GM23338 (cell line): ENCODE measurements around the gene EGLN3. TPM values are rescaled to one million over a fixed set of nuclear protein-coding genes. Genes with fewer than 3 reads are reported as not detected.

Experiments
- ATAC-seq: fragments of 200-7000 bp; cut with Tn5 transposase; 3 replicates; pipeline ENCODE4 v1.9.1; 2020
- DNase-seq: peaks from one replicate; pipeline ENCODE4 v3.0.0-alpha.2; 2015; ENCODE audit warnings: low spot score
- H2AFZ ChIP-seq: fragments of 200-600 bp; sonication (generic); 2 replicates; pipeline ENCODE4 v1.8.0; 2016; ENCODE audit warnings: antibody characterized with exemption, mild to moderate bottlenecking, moderate library complexity
- H3F3A ChIP-seq: fragments of 200-600 bp; sonication (generic); replicated peaks from 2 replicates; pipeline ENCODE4 v1.8.0; 2017; ENCODE audit warnings: antibody characterized with exemption, mixed run types, low read depth
- H3K27ac ChIP-seq: fragments of 200-600 bp; sonication (generic); 2 replicates; pipeline ENCODE4 v1.6.1; 2016; ENCODE audit warnings: low read depth
- H3K27me3 ChIP-seq: fragments of 200-600 bp; sonication (generic); 2 replicates; pipeline ENCODE4 v1.8.0; 2016; ENCODE audit warnings: mild to moderate bottlenecking, mixed run types, moderate library complexity; ENCODE audit not compliant: insufficient read depth
- H3K36me3 ChIP-seq: fragments of 200-600 bp; sonication (generic); 2 replicates; pipeline ENCODE4 v1.8.0; 2016; ENCODE audit warnings: mild to moderate bottlenecking; ENCODE audit not compliant: insufficient read depth
- H3K4me1 ChIP-seq: fragments of 200-600 bp; sonication (generic); 2 replicates; pipeline ENCODE4 v1.8.0; 2016; ENCODE audit warnings: mild to moderate bottlenecking, moderate library complexity; ENCODE audit not compliant: insufficient read depth
- H3K4me2 ChIP-seq: fragments of 200-600 bp; sonication (generic); 2 replicates; pipeline ENCODE4 v1.7.1; 2017; ENCODE audit warnings: mixed run types
- H3K4me3 ChIP-seq: fragments of 200-600 bp; sonication (generic); 2 replicates; pipeline ENCODE4 v1.6.1; 2016; ENCODE audit warnings: mixed run types
- H3K79me2 ChIP-seq: fragments of 200-600 bp; sonication (generic); replicated peaks from 2 replicates; pipeline ENCODE4 v1.8.0; 2017; ENCODE audit warnings: mild to moderate bottlenecking; ENCODE audit not compliant: insufficient read depth
- H3K9me2 ChIP-seq: fragments of 200-600 bp; sonication (generic); 2 replicates; pipeline ENCODE4 v1.8.0; 2017; ENCODE audit not compliant: insufficient read depth
- H4K20me1 ChIP-seq: fragments of 200-600 bp; sonication (generic); replicated peaks from 2 replicates; pipeline ENCODE4 v1.8.0; 2017; ENCODE audit warnings: mild to moderate bottlenecking; ENCODE audit not compliant: insufficient read depth
- H3K27ac Mint-ChIP-seq: 2 replicates; pipeline ENCODE4 v1.8.0; 2020; ENCODE audit warnings: inconsistent platforms, mild to moderate bottlenecking, moderate library complexity, mixed read lengths
- H3K27me3 Mint-ChIP-seq: 3 replicates; pipeline ENCODE4 v1.8.0; 2022; ENCODE audit warnings: low read depth, mild to moderate bottlenecking, moderate library complexity, mixed read lengths, inconsistent platforms; ENCODE audit not compliant: insufficient read depth, poor library complexity
- H3K36me3 Mint-ChIP-seq: 3 replicates; pipeline ENCODE4 v1.8.0; 2021; ENCODE audit warnings: low read depth, mild to moderate bottlenecking, inconsistent platforms, moderate library complexity, mixed read lengths
- H3K4me1 Mint-ChIP-seq: 3 replicates; pipeline ENCODE4 v1.8.0; 2020; ENCODE audit warnings: mild to moderate bottlenecking, inconsistent platforms, mixed read lengths
- H3K4me3 Mint-ChIP-seq: 3 replicates; pipeline ENCODE4 v1.8.0; 2021; ENCODE audit warnings: moderate library complexity, mild to moderate bottlenecking, inconsistent platforms, mixed read lengths
- H3K9me3 Mint-ChIP-seq: 3 replicates; pipeline ENCODE4 v1.8.0; 2020; ENCODE audit warnings: moderate library complexity, mild to moderate bottlenecking, inconsistent platforms, mixed read lengths
- CREB1 ChIP-seq: fragments of 250-450 bp; sonication (Bioruptor Pico); IDR thresholded peaks from 2 replicates; pipeline ENCODE4 v1.5.0; 2020; ENCODE audit warnings: low read depth, mild to moderate bottlenecking, moderate library complexity
- EZH2 ChIP-seq: fragments of 200-600 bp; sonication (generic); IDR thresholded peaks from one replicate; pipeline ENCODE4 v1.8.0; 2017; ENCODE audit warnings: antibody characterized with exemption, mild to moderate bottlenecking, low read depth; ENCODE audit not compliant: unreplicated experiment
- JUNB ChIP-seq: IDR thresholded peaks from one replicate; pipeline ENCODE4 v1.6.1; 2016; ENCODE audit warnings: antibody characterized with exemption; ENCODE audit not compliant: unreplicated experiment
- NANOG ChIP-seq: IDR thresholded peaks from 2 replicates; pipeline ENCODE4 v1.6.1; 2016; ENCODE audit warnings: antibody characterized with exemption, borderline replicate concordance
- ZNF114 ChIP-seq: fragments of 250-450 bp; sonication (Bioruptor Pico); IDR thresholded peaks from 2 replicates; pipeline ENCODE4 v1.5.0; 2020; ENCODE audit warnings: mild to moderate bottlenecking, moderate library complexity
- ZNF331 ChIP-seq: fragments of 250-450 bp; sonication (Bioruptor Pico); IDR thresholded peaks from 2 replicates; pipeline ENCODE4 v1.5.0; 2020; ENCODE audit warnings: low read depth, mild to moderate bottlenecking, moderate library complexity
- polyA plus RNA-seq: library from polyadenylated mRNA; unstranded; fragments of >200 nt; fragmentation: Nextera tagmentation; extraction: Ambion mirVana; gene quantifications from 2 replicates; pipeline ENCODE4 v1.2.1, GENCODE V29; 2016
- total RNA-seq: library from RNA; depleted of rRNA; stranded (reverse); fragments of >200 nt; shearing (Covaris generic); gene quantifications from 2 replicates; pipeline ENCODE4 v1.2.3, GENCODE V29; 2014
- TF ChIP-seq, protein P1 (sequence below): fragments of 250-450 bp; sonication (Bioruptor Pico); IDR thresholded peaks from 2 replicates; pipeline ENCODE4 v1.5.0; 2020; ENCODE audit warnings: mild to moderate bottlenecking, moderate library complexity
- TF ChIP-seq, protein P2 (sequence below): IDR thresholded peaks from one replicate; pipeline ENCODE4 v1.6.1; 2018; ENCODE audit warnings: antibody characterized with exemption; ENCODE audit not compliant: unreplicated experiment

EGLN3 gene
- total and polyA plus RNA-seq, 2 experiments from 2014 or later = 26.8 to 42.9 TPM

DNA sequence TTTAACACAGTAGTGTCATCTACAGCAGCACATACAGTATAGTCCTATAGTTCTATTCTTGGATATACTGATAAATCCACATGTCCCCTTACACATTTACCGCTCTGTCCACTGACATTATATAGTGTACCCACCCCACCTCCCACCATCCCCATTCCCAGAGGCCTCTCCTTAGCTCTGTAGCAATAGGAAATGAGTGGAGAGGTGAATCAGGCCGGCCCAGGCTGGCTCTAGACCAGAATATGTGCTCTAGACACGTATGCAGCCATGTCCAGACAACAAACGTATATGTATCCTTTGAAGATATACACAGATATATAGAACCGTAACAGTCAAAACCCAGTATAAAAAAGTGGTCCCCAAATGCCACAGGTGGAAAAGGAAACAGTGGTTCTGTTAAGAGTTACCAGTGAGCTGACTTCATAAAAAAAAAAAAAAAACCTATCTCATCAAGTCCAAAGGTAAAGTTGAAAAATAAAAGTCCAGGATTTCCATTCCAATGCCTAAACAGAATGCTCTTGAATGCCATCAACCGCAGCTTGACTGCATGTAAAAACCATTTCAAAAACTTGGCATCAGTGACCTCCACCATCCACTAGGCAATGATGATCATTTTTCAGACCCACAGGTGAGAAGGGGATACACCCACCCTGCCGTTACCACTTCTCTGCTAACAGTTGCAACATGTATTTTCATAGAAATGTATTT, 16.7 kb downstream of the EGLN3 start (continued):
- TF ChIP-seq, protein P1, sequence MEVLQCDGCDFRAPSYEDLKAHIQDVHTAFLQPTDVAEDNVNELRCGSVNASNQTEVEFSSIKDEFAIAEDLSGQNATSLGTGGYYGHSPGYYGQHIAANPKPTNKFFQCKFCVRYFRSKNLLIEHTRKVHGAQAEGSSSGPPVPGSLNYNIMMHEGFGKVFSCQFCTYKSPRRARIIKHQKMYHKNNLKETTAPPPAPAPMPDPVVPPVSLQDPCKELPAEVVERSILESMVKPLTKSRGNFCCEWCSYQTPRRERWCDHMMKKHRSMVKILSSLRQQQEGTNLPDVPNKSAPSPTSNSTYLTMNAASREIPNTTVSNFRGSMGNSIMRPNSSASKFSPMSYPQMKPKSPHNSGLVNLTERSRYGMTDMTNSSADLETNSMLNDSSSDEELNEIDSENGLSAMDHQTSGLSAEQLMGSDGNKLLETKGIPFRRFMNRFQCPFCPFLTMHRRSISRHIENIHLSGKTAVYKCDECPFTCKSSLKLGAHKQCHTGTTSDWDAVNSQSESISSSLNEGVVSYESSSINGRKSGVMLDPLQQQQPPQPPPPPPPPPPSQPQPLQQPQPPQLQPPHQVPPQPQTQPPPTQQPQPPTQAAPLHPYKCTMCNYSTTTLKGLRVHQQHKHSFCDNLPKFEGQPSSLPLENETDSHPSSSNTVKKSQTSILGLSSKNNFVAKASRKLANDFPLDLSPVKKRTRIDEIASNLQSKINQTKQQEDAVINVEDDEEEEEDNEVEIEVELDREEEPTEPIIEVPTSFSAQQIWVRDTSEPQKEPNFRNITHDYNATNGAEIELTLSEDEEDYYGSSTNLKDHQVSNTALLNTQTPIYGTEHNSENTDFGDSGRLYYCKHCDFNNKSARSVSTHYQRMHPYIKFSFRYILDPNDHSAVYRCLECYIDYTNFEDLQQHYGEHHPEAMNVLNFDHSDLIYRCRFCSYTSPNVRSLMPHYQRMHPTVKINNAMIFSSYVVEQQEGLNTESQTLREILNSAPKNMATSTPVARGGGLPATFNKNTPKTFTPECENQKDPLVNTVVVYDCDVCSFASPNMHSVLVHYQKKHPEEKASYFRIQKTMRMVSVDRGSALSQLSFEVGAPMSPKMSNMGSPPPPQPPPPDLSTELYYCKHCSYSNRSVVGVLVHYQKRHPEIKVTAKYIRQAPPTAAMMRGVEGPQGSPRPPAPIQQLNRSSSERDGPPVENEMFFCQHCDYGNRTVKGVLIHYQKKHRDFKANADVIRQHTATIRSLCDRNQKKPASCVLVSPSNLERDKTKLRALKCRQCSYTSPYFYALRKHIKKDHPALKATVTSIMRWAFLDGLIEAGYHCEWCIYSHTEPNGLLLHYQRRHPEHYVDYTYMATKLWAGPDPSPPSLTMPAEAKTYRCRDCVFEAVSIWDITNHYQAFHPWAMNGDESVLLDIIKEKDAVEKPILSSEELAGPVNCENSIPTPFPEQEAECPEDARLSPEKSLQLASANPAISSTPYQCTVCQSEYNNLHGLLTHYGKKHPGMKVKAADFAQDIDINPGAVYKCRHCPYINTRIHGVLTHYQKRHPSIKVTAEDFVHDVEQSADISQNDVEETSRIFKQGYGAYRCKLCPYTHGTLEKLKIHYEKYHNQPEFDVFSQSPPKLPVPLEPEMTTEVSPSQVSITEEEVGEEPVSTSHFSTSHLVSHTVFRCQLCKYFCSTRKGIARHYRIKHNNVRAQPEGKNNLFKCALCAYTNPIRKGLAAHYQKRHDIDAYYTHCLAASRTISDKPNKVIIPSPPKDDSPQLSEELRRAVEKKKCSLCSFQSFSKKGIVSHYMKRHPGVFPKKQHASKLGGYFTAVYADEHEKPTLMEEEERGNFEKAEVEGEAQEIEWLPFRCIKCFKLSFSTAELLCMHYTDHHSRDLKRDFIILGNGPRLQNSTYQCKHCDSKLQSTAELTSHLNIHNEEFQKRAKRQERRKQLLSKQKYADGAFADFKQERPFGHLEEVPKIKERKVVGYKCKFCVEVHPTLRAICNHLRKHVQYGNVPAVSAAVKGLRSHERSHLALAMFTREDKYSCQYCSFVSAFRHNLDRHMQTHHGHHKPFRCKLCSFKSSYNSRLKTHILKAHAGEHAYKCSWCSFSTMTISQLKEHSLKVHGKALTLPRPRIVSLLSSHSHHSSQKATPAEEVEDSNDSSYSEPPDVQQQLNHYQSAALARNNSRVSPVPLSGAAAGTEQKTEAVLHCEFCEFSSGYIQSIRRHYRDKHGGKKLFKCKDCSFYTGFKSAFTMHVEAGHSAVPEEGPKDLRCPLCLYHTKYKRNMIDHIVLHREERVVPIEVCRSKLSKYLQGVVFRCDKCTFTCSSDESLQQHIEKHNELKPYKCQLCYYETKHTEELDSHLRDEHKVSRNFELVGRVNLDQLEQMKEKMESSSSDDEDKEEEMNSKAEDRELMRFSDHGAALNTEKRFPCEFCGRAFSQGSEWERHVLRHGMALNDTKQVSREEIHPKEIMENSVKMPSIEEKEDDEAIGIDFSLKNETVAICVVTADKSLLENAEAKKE = no peak
- TF ChIP-seq JUNB (no peak), EZH2 (no peak), CREB1 (CRISPR knock-in tag) (no peak), ZNF331 (no peak)

DNA sequence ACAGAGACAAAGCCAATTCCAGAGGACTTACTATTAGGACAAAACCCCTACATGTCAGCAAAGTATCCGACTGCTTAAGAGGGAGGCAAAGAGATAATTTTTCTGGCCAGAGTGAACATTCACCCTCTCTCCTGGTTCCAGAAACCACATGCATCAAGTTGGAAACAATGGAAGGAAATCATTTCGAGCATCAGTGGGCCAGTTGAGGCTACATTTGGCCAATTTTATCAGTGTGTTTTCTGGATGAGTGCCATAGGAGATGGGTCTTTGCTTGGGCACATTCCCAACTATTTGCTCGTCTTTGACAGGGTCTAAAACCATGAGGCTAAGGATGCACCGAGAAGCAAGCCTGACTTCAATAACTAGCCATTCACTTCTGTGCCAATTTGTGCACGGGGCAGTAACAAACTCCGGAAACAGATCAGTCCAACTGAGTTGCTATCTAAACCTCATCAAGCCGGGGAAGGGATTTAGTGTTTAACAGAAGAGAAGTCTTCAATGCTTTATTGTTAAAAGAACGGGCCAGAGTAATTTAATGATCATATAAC, 17.4 kb downstream of the EGLN3 start:
- Histone ChIP-seq H3K4me1 (peaks cover 64% of the 10 kb centered on the region), H3K27ac (no peak overlapping the region), H2AFZ (no peak overlapping the region), H3K4me2 (no peak overlapping the region), H3K4me3 (no peak overlapping the region), H3K9me2 (no peaks in the 10 kb centered on the region), H3K79me2 (peaks cover 77% of the 10 kb centered on the region), H3K27me3 (no peaks in the 10 kb centered on the region), H4K20me1 (0 out of 2 replicates have a peak, but pooled peaks cover 3% of the 10 kb centered on the region), H3K36me3 (no peaks in the 10 kb centered on the region), H3F3A (no peaks in the 10 kb centered on the region)
- H3K27me3 Mint-ChIP-seq = peaks cover 13% of the 10 kb centered on the region
- no peak overlapping the region for H3K4me3 Mint-ChIP-seq
- ATAC-seq (no peak), DNase-seq (no peak)
- H3K27ac Mint-ChIP-seq = no peak overlapping the region
- H3K9me3 Mint-ChIP-seq = no peaks in the 10 kb centered on the region; the same call in 2 of the 3 replicates
- H3K36me3 Mint-ChIP-seq = peaks cover 13% of the 10 kb centered on the region
- H3K4me1 Mint-ChIP-seq = peaks cover 56% of the 10 kb centered on the region
- TF ChIP-seq ZNF114 = no peak
- TF ChIP-seq, protein P2, sequence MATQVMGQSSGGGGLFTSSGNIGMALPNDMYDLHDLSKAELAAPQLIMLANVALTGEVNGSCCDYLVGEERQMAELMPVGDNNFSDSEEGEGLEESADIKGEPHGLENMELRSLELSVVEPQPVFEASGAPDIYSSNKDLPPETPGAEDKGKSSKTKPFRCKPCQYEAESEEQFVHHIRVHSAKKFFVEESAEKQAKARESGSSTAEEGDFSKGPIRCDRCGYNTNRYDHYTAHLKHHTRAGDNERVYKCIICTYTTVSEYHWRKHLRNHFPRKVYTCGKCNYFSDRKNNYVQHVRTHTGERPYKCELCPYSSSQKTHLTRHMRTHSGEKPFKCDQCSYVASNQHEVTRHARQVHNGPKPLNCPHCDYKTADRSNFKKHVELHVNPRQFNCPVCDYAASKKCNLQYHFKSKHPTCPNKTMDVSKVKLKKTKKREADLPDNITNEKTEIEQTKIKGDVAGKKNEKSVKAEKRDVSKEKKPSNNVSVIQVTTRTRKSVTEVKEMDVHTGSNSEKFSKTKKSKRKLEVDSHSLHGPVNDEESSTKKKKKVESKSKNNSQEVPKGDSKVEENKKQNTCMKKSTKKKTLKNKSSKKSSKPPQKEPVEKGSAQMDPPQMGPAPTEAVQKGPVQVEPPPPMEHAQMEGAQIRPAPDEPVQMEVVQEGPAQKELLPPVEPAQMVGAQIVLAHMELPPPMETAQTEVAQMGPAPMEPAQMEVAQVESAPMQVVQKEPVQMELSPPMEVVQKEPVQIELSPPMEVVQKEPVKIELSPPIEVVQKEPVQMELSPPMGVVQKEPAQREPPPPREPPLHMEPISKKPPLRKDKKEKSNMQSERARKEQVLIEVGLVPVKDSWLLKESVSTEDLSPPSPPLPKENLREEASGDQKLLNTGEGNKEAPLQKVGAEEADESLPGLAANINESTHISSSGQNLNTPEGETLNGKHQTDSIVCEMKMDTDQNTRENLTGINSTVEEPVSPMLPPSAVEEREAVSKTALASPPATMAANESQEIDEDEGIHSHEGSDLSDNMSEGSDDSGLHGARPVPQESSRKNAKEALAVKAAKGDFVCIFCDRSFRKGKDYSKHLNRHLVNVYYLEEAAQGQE = no peak
- no peak for TF ChIP-seq ZNF331
- no peak for TF ChIP-seq JUNB
- TF ChIP-seq CREB1 (CRISPR knock-in tag) = no peak
- no peak for TF ChIP-seq NANOG
